Keratinocyte (primary cell): ENCODE results near the gene FLYWCH2. TPM values are rescaled to one million over a fixed set of nuclear protein-coding genes. Genes with fewer than 3 reads are reported as not detected.

Source experiments
- DNase-seq: peaks from one replicate; pipeline ENCODE4 v3.0.0-alpha.2; 2011; ENCODE audit warnings: low read depth, missing footprints, low spot score
- FAIRE-seq: peaks from 2 replicates; lab custom pipeline; 2011; peaks lifted over from hg19 to GRCh38; lab: Jason Lieb, UNC
- H2AFZ ChIP-seq: 2 replicates; pipeline ENCODE4 v1.6.0; 2012; ENCODE audit warnings: low read length, control low read depth, inconsistent platforms; ENCODE audit not compliant: control insufficient read depth
- H3K27ac ChIP-seq: 2 replicates; pipeline ENCODE4 v1.5.1; 2011; ENCODE audit warnings: low read length; ENCODE audit not compliant: control insufficient read depth, insufficient read depth
- H3K27me3 ChIP-seq: 3 replicates; pipeline ENCODE4 v1.6.0; 2011; ENCODE audit warnings: low read length; ENCODE audit not compliant: control insufficient read depth, insufficient read depth; ENCODE audit errors: extremely low read depth
- H3K36me3 ChIP-seq, 2 experiments: 2 replicates in 1 of 2; 3 replicates in 1 of 2; pipeline ENCODE4 v1.5.1; 2011; ENCODE audit warnings: low read length in 2 of 2, mild to moderate bottlenecking in 1 of 2; ENCODE audit not compliant: control insufficient read depth in 2 of 2, insufficient read depth in 2 of 2; ENCODE audit errors: extremely low read depth in 1 of 2
- H3K4me1 ChIP-seq: 3 replicates; pipeline ENCODE4 v1.5.1; 2011; ENCODE audit warnings: low read length; ENCODE audit not compliant: control insufficient read depth, insufficient read depth; ENCODE audit errors: extremely low read depth
- H3K4me2 ChIP-seq: 3 replicates; pipeline ENCODE4 v1.6.0; 2011; ENCODE audit warnings: low read depth, low read length; ENCODE audit not compliant: control insufficient read depth, insufficient read depth; ENCODE audit errors: extremely low read depth
- H3K4me3 ChIP-seq, 3 experiments: fragments of 200-600 bp in 1 of 3; sonication (generic) in 1 of 3; 2 replicates in 2 of 3; 3 replicates in 1 of 3; pipeline ENCODE4 v1.5.1; 2011 to 2016; ENCODE audit warnings: low read length in 3 of 3, mild to moderate bottlenecking in 3 of 3, control low read depth in 2 of 3, inconsistent platforms in 1 of 3, low read depth in 1 of 3, mixed read lengths in 1 of 3, mixed run types in 1 of 3, moderate library complexity in 1 of 3; ENCODE audit not compliant: control insufficient read depth in 2 of 3, insufficient read depth in 2 of 3; ENCODE audit errors: extremely low read depth in 1 of 3
- H3K79me2 ChIP-seq: 2 replicates; pipeline ENCODE4 v1.6.0; 2012; ENCODE audit warnings: low read length; ENCODE audit not compliant: control insufficient read depth, insufficient read depth
- H3K9ac ChIP-seq: 3 replicates; pipeline ENCODE4 v1.6.0; 2011; ENCODE audit warnings: low read length; ENCODE audit not compliant: control insufficient read depth, insufficient read depth; ENCODE audit errors: extremely low read depth
- H3K9me1 ChIP-seq: 3 replicates; pipeline ENCODE4 v1.6.0; 2011; ENCODE audit warnings: low read length; ENCODE audit not compliant: control insufficient read depth, insufficient read depth; ENCODE audit errors: extremely low read depth
- H3K9me3 ChIP-seq: 2 replicates; pipeline ENCODE4 v1.5.1; 2012; ENCODE audit warnings: low read depth, low read length; ENCODE audit not compliant: control insufficient read depth
- H4K20me1 ChIP-seq: 3 replicates; pipeline ENCODE4 v1.6.0; 2011; ENCODE audit warnings: low read length; ENCODE audit not compliant: control insufficient read depth, insufficient read depth; ENCODE audit errors: extremely low read depth
- CTCF ChIP-seq, 3 experiments: IDR thresholded peaks in 1 of 3; conservative IDR thresholded peaks in 1 of 3; optimal IDR thresholded peaks in 1 of 3; 2 replicates in 2 of 3; 3 replicates in 1 of 3; pipeline versions ENCODE3 to v1.5.1; 2011; ENCODE audit warnings: low read length in 3 of 3, mild to moderate bottlenecking in 3 of 3, moderate library complexity in 2 of 3, control low read depth in 1 of 3, inconsistent platforms in 1 of 3; ENCODE audit not compliant: insufficient read depth in 2 of 3; ENCODE audit errors: extremely low read depth in 1 of 3
- EZH2 ChIP-seq: IDR thresholded peaks from one replicate; pipeline ENCODE4 v1.6.1; 2012; ENCODE audit warnings: inconsistent platforms, mild to moderate bottlenecking, low read length, moderate library complexity
- dilution Hi-C: fragments of 300-500 bp; cut with MboI; formaldehyde crosslinking; loops from one replicate; pipeline ENCODE4 v1.7.0; 2020; ENCODE audit warnings: low sequenced_read_pairs; ENCODE audit not compliant: extremely low pct_ligation_motif_present
- polyA plus RNA-seq, 5 experiments: library from polyadenylated mRNA; depleted of rRNA in 3 of 5; stranded (reverse) in 3 of 5; stranded (forward) in 1 of 5; unstranded in 1 of 5; fragments of >200 nt; gene quantifications; 1 replicate in 1 of 5; 2 replicates in 3 of 5; 3 replicates in 1 of 5; pipeline versions ENCODE4 v1.2.1 to v1.2.3, GENCODE V29; 2011 to 2012; ENCODE audit warnings: missing spikeins in 2 of 5, low read depth in 1 of 5, low replicate concordance in 1 of 5

FLYWCH2 gene
- polyA plus RNA-seq, 1 donor (not counting 4 experiments of a cell fraction or from before 2014, with no cell fraction given), result 10.1 TPM

- Histone ChIP-seq H3K4me1 (no peaks in the 10 kb centered on the region), H3K4me2 (no peak overlapping the region), H3K27ac (no peak overlapping the region), H2AFZ (no peak overlapping the region), H3K9me1 (no peaks in the 10 kb centered on the region), H3K9me3 (no peaks in the 10 kb centered on the region), H4K20me1 (peaks cover 2% of the 10 kb centered on the region), H3K4me3 (no peak overlapping the region), H3K27me3 (no peaks in the 10 kb centered on the region), H3K79me2 (no peaks in the 10 kb centered on the region), H3K36me3 (peaks cover 13 to 36% of the 10 kb centered on the region in 2 experiments), H3K9ac (no peak overlapping the region)
- TF ChIP-seq EZH2 (no peak), CTCF (optimal IDR thresholded peaks at IDR 0.05 in 1 of 3, IDR thresholded peaks at IDR 0.05 in 1 of 3, conservative IDR thresholded peaks at IDR 0.05 in 1 of 3; ENCODE audit: extremely low read depth in 1 of 3, insufficient read depth in 2 of 3, low read length in 3 of 3) (no peak)
- FAIRE-seq, result no peak
- DNase-seq, result no peak
- dilution Hi-C loops, result no loop called here
Observed at GRCh38 chr16:2934450-2934849, 51.4 kb downstream of the FLYWCH2 start.

- no peaks in the 10 kb centered on the region for H3K79me2 ChIP-seq
- no peaks in the 10 kb centered on the region for H3K27me3 ChIP-seq
- H3K4me2 ChIP-seq, result no peak overlapping the region
- FAIRE-seq (no peak), DNase-seq (no peak)
- no peaks in the 10 kb centered on the region for H3K9me3 ChIP-seq
- H3K9me1 ChIP-seq, result no peaks in the 10 kb centered on the region
- TF ChIP-seq CTCF (optimal IDR thresholded peaks at IDR 0.05 in 1 of 3, IDR thresholded peaks at IDR 0.05 in 1 of 3, conservative IDR thresholded peaks at IDR 0.05 in 1 of 3; ENCODE audit: extremely low read depth in 1 of 3, insufficient read depth in 2 of 3, low read length in 3 of 3) (no peak), EZH2 (no peak)
- H3K4me3 ChIP-seq, result no peak overlapping the region
- no peak overlapping the region for H3K27ac ChIP-seq
- H4K20me1 ChIP-seq, result peaks cover 2% of the 10 kb centered on the region
- H3K4me1 ChIP-seq, result no peaks in the 10 kb centered on the region
- dilution Hi-C loops, result no loop called here
- peaks cover 16 to 43% of the 10 kb centered on the region in 2 experiments for H3K36me3 ChIP-seq
- H2AFZ ChIP-seq, result no peak overlapping the region
- H3K9ac ChIP-seq, result no peak overlapping the region
Observed at GRCh38 chr16:2936436-2937011, 53.5 kb downstream of the FLYWCH2 start.
